Psoas muscle (tissue), 8 donors: Measurements from ENCODE around the gene OSBPL6. TPM values are rescaled to one million over a fixed set of nuclear protein-coding genes. Genes with fewer than 3 reads are reported as not detected.
"Not testable (repeated sequence)": the region's sequence is repeated elsewhere in the genome, so short reads cannot be mapped to it uniquely, and the experiment has no call there.

Source experiments
- ATAC-seq, 4 donors: fragments of 200-7000 bp; cut with Tn5 transposase; one replicate each; pipeline ENCODE4 v1.9.1; 2020; ENCODE audit warnings: moderate library complexity in 3 of 4, mild to moderate bottlenecking in 2 of 4
- DNase-seq, 2 donors: peaks; one replicate each; pipeline ENCODE4 v3.0.0-alpha.2; 2020
- H3K27ac ChIP-seq: fragments of 200-600 bp; one replicate; pipeline ENCODE4 v1.8.0; 2022
- H3K27me3 ChIP-seq, 3 donors: fragments of 200-600 bp in 1 of 3; one replicate each; pipeline versions ENCODE4 v1.6.1 to v1.8.0; 2013 to 2022; ENCODE audit warnings: low read length in 2 of 3, mild to moderate bottlenecking in 2 of 3, moderate library complexity in 1 of 3; ENCODE audit not compliant: insufficient read depth in 3 of 3
- H3K36me3 ChIP-seq, 2 donors: fragments of 200-600 bp in 1 of 2; one replicate each; pipeline versions ENCODE4 v1.6.1 to v1.8.0; 2013 to 2022; ENCODE audit warnings: low read depth in 1 of 2, mild to moderate bottlenecking in 1 of 2, moderate library complexity in 1 of 2; ENCODE audit not compliant: insufficient read depth in 1 of 2
- H3K4me1 ChIP-seq: fragments of 200-600 bp; one replicate; pipeline ENCODE4 v1.8.0; 2022
- H3K4me3 ChIP-seq: fragments of 200-600 bp; one replicate; pipeline ENCODE4 v1.8.0; 2022; ENCODE audit warnings: mild to moderate bottlenecking
- H3K9me3 ChIP-seq: fragments of 200-600 bp; one replicate; pipeline ENCODE4 v1.8.0; 2022
- CTCF ChIP-seq: fragments of 200-600 bp; IDR thresholded peaks from one replicate; pipeline ENCODE4 v1.8.0; 2022; ENCODE audit warnings: antibody characterized with exemption
- WGBS, 3 donors: extraction: QIAGEN DNeasy Blood & Tissue Kit; methylation state at CpG; one replicate each; pipeline versions ENCODE4 v1.1.6 to v1.1.7; 2013; 5-methylcytosine and 5-hydroxymethylcytosine counted together
- intact Hi-C, 2 donors: fragments of 100-400 bp; cut with DNase I; formaldehyde crosslinking; loops; one replicate each; pipeline versions ENCODE4 v1.11.0 to v1.14.2; 2022
- polyA plus RNA-seq, 3 donors: library from polyadenylated mRNA; stranded (reverse); fragments of 200-250 nt; gene quantifications; one replicate each; pipeline ENCODE4 v1.2.3, GENCODE V29; 2013
- total RNA-seq, 4 donors: library from RNA; stranded (reverse); fragmentation: NEBNext Ultra II Directional in 2 of 4; extraction: Animal tissue kit (Norgen Biotek cat#: 25700) in 2 of 4; gene quantifications; one replicate each; pipeline versions ENCODE4 v1.2.1 to v1.2.4, GENCODE V29; 2021 to 2023
- donor health status: healthy with polysubstance abuse.
- donor health status: DM: no; HTN: no; CAD: no; lungs with moderate emphysema.
- donor health status: Bipolar disorder and iron deficiency.
- donor health status: healthy.
- donor health status: DM: yes; HTN: yes; CAD: no.
- donor health status: DM: no; HTN: no; CAD: no.
- donor health status: DM: no; HTN: no; CAD: no.
- donor health status: DM: yes; HTN: yes; CAD: no.

The OSBPL6 gene
- total and polyA plus RNA-seq, 7 donors: 11.4 to 147 (median 36.2) TPM

GRCh38 chr2:178163911-178164310, 30.4 kb upstream of the OSBPL6 start:
- ATAC-seq: no peak
- no peak for DNase-seq
- no peak overlapping the region for H3K4me3 ChIP-seq
- no peaks in the 10 kb centered on the region for H3K9me3 ChIP-seq
- H3K36me3 ChIP-seq: no peaks in the 10 kb centered on the region
- WGBS, 3 donors: 0 to 65% (median 61%) methylated on average over 1 of the region's 1 CpG
- no peaks in the 10 kb centered on the region for H3K27me3 ChIP-seq
- no peak for TF ChIP-seq CTCF
- intact Hi-C loops: no loop called here
- H3K27ac ChIP-seq: no peak overlapping the region
- H3K4me1 ChIP-seq: no peaks in the 10 kb centered on the region

- Histone ChIP-seq H3K4me3 (no peak overlapping the region), H3K27ac (no peak overlapping the region), H3K9me3 (no peaks in the 10 kb centered on the region), H3K27me3 (peaks cover 0 to 4% (median 0%) of the 10 kb centered on the region in 3 donors), H3K4me1 (no peaks in the 10 kb centered on the region), H3K36me3 (no peaks in the 10 kb centered on the region)
- ATAC-seq (no peak), DNase-seq (no peak)
- TF ChIP-seq CTCF: no peak
- intact Hi-C loops: no loop called here
- WGBS, 3 donors: 88 to 100% (median 95%) methylated on average over 1 of the region's 1 CpG
Measured at GRCh38 chr2:178173657-178174056, 20.7 kb upstream of the OSBPL6 start.

GRCh38 chr2:178177066-178177679, 17.1 kb upstream of the OSBPL6 start:
- H3K4me1 ChIP-seq: no peaks in the 10 kb centered on the region
- DNase-seq: no peak
- WGBS, 3 donors: 81 to 90% (median 87%) methylated on average over 1 of the region's 1 CpG
- ATAC-seq: no peak
- no peaks in the 10 kb centered on the region for H3K9me3 ChIP-seq
- no peak overlapping the region for H3K4me3 ChIP-seq
- no peak overlapping the region for H3K27ac ChIP-seq
- peaks cover 0 to 4% (median 0%) of the 10 kb centered on the region in 3 donors for H3K27me3 ChIP-seq
- intact Hi-C loops: no loop called here
- no peaks in the 10 kb centered on the region for H3K36me3 ChIP-seq
- TF ChIP-seq CTCF: no peak

- H3K27ac ChIP-seq, H3K9me3 ChIP-seq, H3K4me1 ChIP-seq, H3K36me3 ChIP-seq, H3K27me3 ChIP-seq, intact Hi-C loops, ATAC-seq, H3K4me3 ChIP-seq, DNase-seq: not testable (repeated sequence)
- 93 to 98% (median 96%) methylated on average over 2 of the region's 2 CpGs for WGBS, 3 donors
Measured at GRCh38 chr2:178180648-178181047, 13.7 kb upstream of the OSBPL6 start.

- Histone ChIP-seq H3K27me3 (no peaks in the 10 kb centered on the region), H3K4me3 (no peak overlapping the region), H3K27ac (no peak overlapping the region), H3K4me1 (no peaks in the 10 kb centered on the region), H3K9me3 (no peaks in the 10 kb centered on the region), H3K36me3 (no peaks in the 10 kb centered on the region)
- intact Hi-C loops: no loop called here
- TF ChIP-seq CTCF: no peak
- ATAC-seq (no peak), DNase-seq (no peak)
- WGBS, 3 donors: 85 to 87% (median 85%) methylated on average over 4 of the region's 4 CpGs
Measured at GRCh38 chr2:178187861-178188260, 6.5 kb upstream of the OSBPL6 start.
